Left ventricle myocardium inferior (tissue), 1 donor: ENCODE measurements around the gene WNT3A. TPM values are rescaled to one million over a fixed set of nuclear protein-coding genes. Genes with fewer than 3 reads are reported as not detected.
"Not testable (repeated sequence)": the region's sequence is repeated elsewhere in the genome, so short reads cannot be mapped to it uniquely, and the experiment has no call there.

ENCODE experiments used
- DNase-seq: peaks from one replicate; pipeline ENCODE4 v3.0.0-alpha.2; 2020
- H3K27ac ChIP-seq: fragments of 200-600 bp; replicated peaks from 2 replicates; pipeline ENCODE4 v1.8.0; 2021
- H3K27me3 ChIP-seq: fragments of 200-600 bp; 2 replicates; pipeline ENCODE4 v1.8.0; 2021; ENCODE audit warnings: low read depth
- H3K36me3 ChIP-seq: fragments of 200-600 bp; 2 replicates; pipeline ENCODE4 v1.8.0; 2021
- H3K4me1 ChIP-seq: fragments of 200-600 bp; 2 replicates; pipeline ENCODE4 v1.8.0; 2021
- H3K4me3 ChIP-seq: fragments of 200-600 bp; 2 replicates; pipeline ENCODE4 v1.8.0; 2021; ENCODE audit warnings: mild to moderate bottlenecking, moderate library complexity
- H3K9me3 ChIP-seq: fragments of 200-600 bp; replicated peaks from 2 replicates; pipeline ENCODE4 v1.8.0; 2021
- CTCF ChIP-seq: fragments of 200-600 bp; IDR thresholded peaks from 2 replicates; pipeline ENCODE4 v1.8.0; 2021; ENCODE audit warnings: antibody characterized with exemption, mild to moderate bottlenecking, borderline replicate concordance
- intact Hi-C: fragments of 100-400 bp; cut with micrococcal nuclease; formaldehyde crosslinking; loops from one replicate; pipeline ENCODE4 v1.11.0; 2022
- total RNA-seq: library from RNA; stranded (reverse); fragmentation: NEBNext Ultra II Directional; extraction: Animal tissue kit (Norgen Biotek cat#: 25700); gene quantifications from one replicate; pipeline ENCODE4 v1.2.1, GENCODE V29; 2021
- donor health status: DM: no; HTN: yes; CAD: no; lungs with severe emphysema.

WNT3A gene
- total RNA-seq, 1 donor from 2014 or later = not detected

- intact Hi-C loops = no loop called here
- Histone ChIP-seq H3K27ac (no peak overlapping the region), H3K36me3 (no peaks in the 10 kb centered on the region), H3K4me1 (no peaks in the 10 kb centered on the region), H3K4me3 (no peak overlapping the region), H3K9me3 (no peaks in the 10 kb centered on the region), H3K27me3 (peaks cover 43% of the 10 kb centered on the region)
- DNase-seq = no peak
- no peak for TF ChIP-seq CTCF
These were observed 10.0 kb downstream of the WNT3A start for GRCh38 chr1:228016653-228017355.

- Histone ChIP-seq H3K9me3 (no peaks in the 10 kb centered on the region), H3K4me1 (no peaks in the 10 kb centered on the region), H3K4me3 (no peak overlapping the region), H3K27ac (no peak overlapping the region), H3K27me3 (peaks cover 36% of the 10 kb centered on the region), H3K36me3 (no peaks in the 10 kb centered on the region)
- TF ChIP-seq CTCF = no peak
- intact Hi-C loops = no loop called here
- DNase-seq = no peak
These were observed 10.7 kb downstream of the WNT3A start for GRCh38 chr1:228017356-228018124.

- DNase-seq = peak; percentile 2
- no peak for TF ChIP-seq CTCF
- intact Hi-C loops = no loop called here
These were observed 11.3 kb downstream of the WNT3A start for GRCh38 chr1:228018125-228018398.

GRCh38 chr1:228018961-228019721 lies 12.3 kb downstream of the WNT3A start:
- TF ChIP-seq CTCF = no peak
- intact Hi-C loops = no loop called here
- peak; percentile 4 for DNase-seq

More at GRCh38 chr1:228018125-228018398, 11.3 kb downstream of the WNT3A start:
- no peaks in the 10 kb centered on the region for H3K4me1 ChIP-seq
- no peaks in the 10 kb centered on the region for H3K36me3 ChIP-seq
- no peak overlapping the region for H3K27ac ChIP-seq
- H3K9me3 ChIP-seq = no peaks in the 10 kb centered on the region
- H3K4me3 ChIP-seq = no peak overlapping the region
- H3K27me3 ChIP-seq = peaks cover 30% of the 10 kb centered on the region

GRCh38 chr1:228019722-228020083 lies 12.9 kb downstream of the WNT3A start:
- intact Hi-C loops, H3K4me1 ChIP-seq, H3K36me3 ChIP-seq, H3K27ac ChIP-seq, H3K9me3 ChIP-seq, H3K4me3 ChIP-seq, DNase-seq: not testable (repeated sequence)
- H3K27me3 ChIP-seq = peaks cover 23% of the 10 kb centered on the region

More at GRCh38 chr1:228018961-228019721, 12.3 kb downstream of the WNT3A start:
- no peaks in the 10 kb centered on the region for H3K9me3 ChIP-seq
- H3K27me3 ChIP-seq = peaks cover 28% of the 10 kb centered on the region
- H3K27ac ChIP-seq = no peak overlapping the region
- H3K36me3 ChIP-seq = no peaks in the 10 kb centered on the region
- no peak overlapping the region for H3K4me3 ChIP-seq
- no peaks in the 10 kb centered on the region for H3K4me1 ChIP-seq
